ENCODE results near the gene CDCP2.

The CDCP2 gene

DNA sequence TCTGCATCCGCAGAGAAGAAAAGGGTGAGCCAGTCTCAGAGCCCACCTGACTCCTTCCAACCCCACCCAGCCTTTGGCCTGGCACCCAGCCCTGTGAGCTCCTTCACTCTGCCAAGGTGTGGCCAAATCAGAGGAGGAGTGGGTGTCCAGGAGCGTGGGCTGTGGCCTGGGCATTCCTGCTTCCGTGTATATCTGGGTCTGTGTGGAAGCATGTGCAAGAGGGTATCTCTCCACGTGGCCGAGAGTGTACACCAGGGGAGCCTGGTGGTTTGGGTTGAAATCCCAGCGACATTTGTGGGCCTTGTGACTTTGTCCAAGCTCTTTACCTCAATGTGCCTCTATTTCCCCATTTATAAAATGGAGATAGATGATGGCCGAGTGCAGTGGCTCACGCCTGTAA, 29.8 kb downstream of the CDCP2 start:
- TF ChIP-seq, protein P1, sequence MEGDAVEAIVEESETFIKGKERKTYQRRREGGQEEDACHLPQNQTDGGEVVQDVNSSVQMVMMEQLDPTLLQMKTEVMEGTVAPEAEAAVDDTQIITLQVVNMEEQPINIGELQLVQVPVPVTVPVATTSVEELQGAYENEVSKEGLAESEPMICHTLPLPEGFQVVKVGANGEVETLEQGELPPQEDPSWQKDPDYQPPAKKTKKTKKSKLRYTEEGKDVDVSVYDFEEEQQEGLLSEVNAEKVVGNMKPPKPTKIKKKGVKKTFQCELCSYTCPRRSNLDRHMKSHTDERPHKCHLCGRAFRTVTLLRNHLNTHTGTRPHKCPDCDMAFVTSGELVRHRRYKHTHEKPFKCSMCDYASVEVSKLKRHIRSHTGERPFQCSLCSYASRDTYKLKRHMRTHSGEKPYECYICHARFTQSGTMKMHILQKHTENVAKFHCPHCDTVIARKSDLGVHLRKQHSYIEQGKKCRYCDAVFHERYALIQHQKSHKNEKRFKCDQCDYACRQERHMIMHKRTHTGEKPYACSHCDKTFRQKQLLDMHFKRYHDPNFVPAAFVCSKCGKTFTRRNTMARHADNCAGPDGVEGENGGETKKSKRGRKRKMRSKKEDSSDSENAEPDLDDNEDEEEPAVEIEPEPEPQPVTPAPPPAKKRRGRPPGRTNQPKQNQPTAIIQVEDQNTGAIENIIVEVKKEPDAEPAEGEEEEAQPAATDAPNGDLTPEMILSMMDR (IDR thresholded peaks at IDR 0.05; ENCODE audit: insufficient read depth, low read length, poor library complexity, severe bottlenecking): no peak
- no peak for DNase-seq (ENCODE audit: extremely low read depth, insufficient read length)
- Histone ChIP-seq H3K4me3 (replicated peaks; ENCODE audit: low read depth, low read length) (no peak overlapping the region), H3K36me3 (ENCODE audit: control insufficient read depth, insufficient read depth, low read length) (no peaks in the 10 kb centered on the region), H3K27me3 (replicated peaks; ENCODE audit: control insufficient read depth, insufficient read depth, low read length) (no peaks in the 10 kb centered on the region)

DNA sequence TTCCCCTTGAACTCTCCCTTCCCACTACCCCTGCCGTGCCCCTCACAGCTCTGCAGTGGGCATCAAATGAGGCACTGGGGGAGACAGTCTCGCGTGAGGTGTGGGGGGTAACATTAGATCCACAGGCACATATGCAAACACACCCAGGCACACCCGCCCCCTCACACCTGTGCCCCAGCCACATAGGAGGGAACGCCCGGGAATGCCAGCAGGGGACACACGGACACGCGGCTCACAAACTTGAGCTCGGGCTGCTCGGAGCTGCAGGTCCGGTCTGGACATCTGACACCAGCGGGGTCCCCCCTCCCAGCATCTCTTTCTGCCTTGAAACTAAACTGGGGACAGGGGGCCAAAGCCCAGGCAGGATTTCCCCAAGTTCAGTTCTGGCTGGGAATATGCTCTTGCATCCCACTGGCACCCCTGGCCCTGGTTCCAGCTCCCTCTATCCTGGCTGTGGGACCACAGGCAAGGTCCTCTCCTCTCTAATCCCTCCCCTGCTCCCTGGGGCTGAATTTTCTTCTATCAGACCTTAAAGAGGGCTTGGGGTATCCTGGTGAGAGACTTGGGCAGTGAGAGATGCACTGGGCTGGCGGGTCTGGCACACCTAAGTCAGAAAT, 30.6 kb downstream of the CDCP2 start:
- DNase-seq (ENCODE audit: extremely low read depth, insufficient read length): no peak
- no peaks in the 10 kb centered on the region for H3K36me3 ChIP-seq (ENCODE audit: control insufficient read depth, insufficient read depth, low read length)
- H3K27me3 ChIP-seq (replicated peaks; ENCODE audit: control insufficient read depth, insufficient read depth, low read length): no peaks in the 10 kb centered on the region
- TF ChIP-seq, protein P1 (IDR thresholded peaks at IDR 0.05; ENCODE audit: insufficient read depth, low read length, poor library complexity, severe bottlenecking): no peak
- no peak overlapping the region for H3K4me3 ChIP-seq (replicated peaks; ENCODE audit: low read depth, low read length)

DNA sequence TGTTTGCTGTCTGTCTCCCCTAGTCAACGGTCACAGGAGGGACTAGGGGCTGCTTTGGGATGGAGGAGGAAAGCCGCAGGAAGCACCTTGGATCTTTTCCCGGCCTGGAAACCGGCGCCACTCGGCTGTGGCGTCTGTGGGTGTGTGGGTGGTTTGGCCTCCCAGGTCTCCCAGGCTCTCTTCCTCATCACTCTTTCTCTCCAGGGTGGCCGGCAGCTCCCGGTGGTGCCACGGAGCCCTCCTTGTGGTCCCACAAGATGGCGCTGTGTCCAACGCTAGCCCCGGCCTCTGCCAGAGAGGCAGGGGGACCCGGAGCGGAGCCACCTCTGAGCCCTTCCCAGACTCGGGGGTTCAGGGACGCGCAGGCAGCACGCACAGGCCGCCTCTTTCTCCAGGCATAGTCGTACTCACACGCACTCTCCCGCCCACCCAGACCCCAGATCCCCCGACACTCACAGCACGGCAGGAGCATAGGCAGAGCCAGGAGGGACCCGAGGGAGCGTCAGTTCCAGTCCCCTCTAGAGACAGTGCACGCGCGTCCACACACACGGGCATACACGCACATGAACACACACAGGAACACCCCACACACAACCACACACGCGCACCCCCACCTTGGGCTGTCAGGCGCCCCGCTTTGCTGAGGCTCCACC, 31.2 kb downstream of the CDCP2 start:
- peak; percentile 37 for DNase-seq (ENCODE audit: extremely low read depth, insufficient read length)
- Histone ChIP-seq H3K27me3 (replicated peaks; ENCODE audit: control insufficient read depth, insufficient read depth, low read length) (no peaks in the 10 kb centered on the region), H3K4me3 (replicated peaks; ENCODE audit: low read depth, low read length) (no peak overlapping the region), H3K36me3 (ENCODE audit: control insufficient read depth, insufficient read depth, low read length) (no peaks in the 10 kb centered on the region)
- TF ChIP-seq, protein P1 (IDR thresholded peaks at IDR 0.05; ENCODE audit: insufficient read depth, low read length, poor library complexity, severe bottlenecking): peak; percentile 78

GRCh38 chr1:54120698-54121481, 31.9 kb downstream of the CDCP2 start:
- no peak overlapping the region for H3K4me3 ChIP-seq (replicated peaks; ENCODE audit: low read depth, low read length)

DNA sequence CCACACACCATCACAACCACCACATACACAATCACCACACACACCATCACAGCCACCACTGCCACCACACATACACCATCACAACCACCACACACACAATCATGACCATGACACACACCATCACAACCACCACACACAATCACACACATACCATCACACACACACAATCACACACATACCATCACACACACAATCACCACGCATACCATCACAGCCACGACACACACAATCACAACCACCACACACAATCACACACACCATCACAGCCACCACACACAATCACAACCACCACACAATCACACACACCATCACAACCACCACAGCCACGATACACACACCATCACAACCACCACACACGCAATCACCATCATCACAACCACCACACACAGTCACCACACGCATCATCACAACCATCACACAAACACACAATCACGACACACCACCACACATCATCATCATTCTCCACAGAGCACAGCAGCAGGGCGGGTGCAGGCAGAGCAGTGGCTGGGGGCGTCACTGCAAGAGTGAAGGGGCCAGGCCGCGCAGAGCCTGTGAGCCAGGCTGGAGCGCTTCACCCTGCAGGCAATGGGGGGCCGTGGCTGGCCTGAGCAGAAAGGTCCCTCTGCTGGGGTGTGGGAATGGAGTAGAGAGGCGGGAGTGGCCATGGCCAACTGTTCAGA, 32.6 kb downstream of the CDCP2 start:
- H3K27me3 ChIP-seq (replicated peaks; ENCODE audit: control insufficient read depth, insufficient read depth, low read length): no peaks in the 10 kb centered on the region
- H3K36me3 ChIP-seq (ENCODE audit: control insufficient read depth, insufficient read depth, low read length): no peaks in the 10 kb centered on the region
- no peak overlapping the region for H3K4me3 ChIP-seq (replicated peaks; ENCODE audit: low read depth, low read length)
- TF ChIP-seq, protein P1 (IDR thresholded peaks at IDR 0.05; ENCODE audit: insufficient read depth, low read length, poor library complexity, severe bottlenecking): no peak
- no peak for DNase-seq (ENCODE audit: extremely low read depth, insufficient read length)

More at GRCh38 chr1:54120698-54121481, 31.9 kb downstream of the CDCP2 start:
- TF ChIP-seq, protein P1 (IDR thresholded peaks at IDR 0.05; ENCODE audit: insufficient read depth, low read length, poor library complexity, severe bottlenecking): no peak
- DNase-seq (ENCODE audit: extremely low read depth, insufficient read length): no peak
- H3K36me3 ChIP-seq (ENCODE audit: control insufficient read depth, insufficient read depth, low read length): no peaks in the 10 kb centered on the region
- no peaks in the 10 kb centered on the region for H3K27me3 ChIP-seq (replicated peaks; ENCODE audit: control insufficient read depth, insufficient read depth, low read length)

Data from GM06990 (cell line).